Measurements from ENCODE around the gene PTCH2.
"Not testable (repeated sequence)": the region's sequence is repeated elsewhere in the genome, so short reads cannot be mapped to it uniquely, and the experiment has no call there.

PTCH2 gene

GRCh38 chr1:44801491-44802305, 41.4 kb downstream of the PTCH2 start:
- DNase-seq (ENCODE audit: low read depth in 2 of 2), result no peak

DNA sequence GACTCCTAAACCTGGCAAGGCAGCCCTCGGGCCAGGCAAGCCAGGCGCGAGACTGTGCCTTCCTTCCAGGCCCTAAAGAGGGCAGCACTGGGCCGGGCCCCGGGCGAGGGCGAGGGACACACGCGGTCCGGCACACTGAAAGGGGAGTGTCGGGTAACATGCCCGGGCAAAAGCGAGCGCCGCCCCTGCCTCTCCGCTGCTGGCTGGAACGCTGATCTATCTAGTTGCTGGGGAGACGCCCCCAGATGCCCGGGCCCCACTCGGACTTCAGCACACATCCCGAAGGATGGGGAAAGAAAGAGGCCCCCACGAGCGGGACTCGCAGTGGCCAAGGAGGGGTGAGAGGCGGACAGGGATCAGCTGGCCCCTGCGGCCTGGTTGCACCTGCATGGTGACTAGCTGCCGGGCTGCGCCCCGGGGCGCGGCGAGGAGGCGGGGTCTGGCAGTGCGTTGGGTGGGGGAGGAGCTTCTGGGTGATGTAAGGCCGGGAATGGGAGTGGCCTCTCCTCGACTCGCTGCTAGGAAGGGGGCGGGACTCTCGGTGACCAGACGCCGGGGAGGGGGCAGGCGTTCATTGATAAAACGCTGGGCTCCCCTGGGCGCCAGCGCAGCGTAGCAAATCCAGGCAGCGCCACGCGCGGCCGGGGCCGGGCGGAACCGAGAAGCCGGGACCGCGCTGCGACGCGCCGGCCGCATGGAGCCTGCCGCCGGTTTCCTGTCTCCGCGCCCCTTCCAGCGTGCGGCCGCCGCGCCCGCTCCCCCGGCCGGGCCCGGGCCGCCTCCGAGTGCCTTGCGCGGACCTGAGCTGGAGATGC, 43.1 kb downstream of the PTCH2 start, which contains the start of gene PLK3:
PLK3 (plus strand) TSS at position 608 of the 815 bp plus-strand sequence; CDS start at position 695, 87 bp downstream.
- DNase-seq (ENCODE audit: low read depth in 2 of 2), result peak; percentile 96 to 98

- DNase-seq (ENCODE audit: low read depth in 2 of 2), result no peak
These were observed 44.3 kb downstream of the PTCH2 start for GRCh38 chr1:44798481-44799365.

DNA sequence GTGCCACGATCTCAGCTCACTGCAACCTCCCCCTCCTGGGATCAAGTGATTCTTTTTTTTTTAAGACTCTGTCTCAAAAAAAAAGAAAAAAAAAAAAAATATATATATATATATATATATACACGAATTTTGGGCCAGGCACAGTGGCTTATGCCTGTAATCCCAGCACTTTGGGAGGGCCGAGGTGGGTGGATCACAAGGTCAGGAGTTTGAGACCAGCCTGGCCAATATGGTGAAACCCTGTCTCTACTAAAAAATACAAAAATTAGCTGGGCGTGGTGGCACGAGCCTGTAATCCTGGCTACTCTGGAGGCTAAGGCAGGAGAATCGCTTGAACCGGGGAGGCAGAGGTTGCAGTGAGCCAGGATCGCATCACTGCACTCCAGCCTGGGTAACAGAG, 45.2 kb downstream of the PTCH2 start:
- DNase-seq (ENCODE audit: low read depth in 2 of 2), result not testable (repeated sequence)

GRCh38 chr1:44792736-44793502, 50.1 kb downstream of the PTCH2 start:
- no peak for DNase-seq (ENCODE audit: low read depth in 2 of 2)

- DNase-seq (ENCODE audit: low read depth in 2 of 2), result no peak
These were observed 51.9 kb downstream of the PTCH2 start for GRCh38 chr1:44790968-44791801.

DNA sequence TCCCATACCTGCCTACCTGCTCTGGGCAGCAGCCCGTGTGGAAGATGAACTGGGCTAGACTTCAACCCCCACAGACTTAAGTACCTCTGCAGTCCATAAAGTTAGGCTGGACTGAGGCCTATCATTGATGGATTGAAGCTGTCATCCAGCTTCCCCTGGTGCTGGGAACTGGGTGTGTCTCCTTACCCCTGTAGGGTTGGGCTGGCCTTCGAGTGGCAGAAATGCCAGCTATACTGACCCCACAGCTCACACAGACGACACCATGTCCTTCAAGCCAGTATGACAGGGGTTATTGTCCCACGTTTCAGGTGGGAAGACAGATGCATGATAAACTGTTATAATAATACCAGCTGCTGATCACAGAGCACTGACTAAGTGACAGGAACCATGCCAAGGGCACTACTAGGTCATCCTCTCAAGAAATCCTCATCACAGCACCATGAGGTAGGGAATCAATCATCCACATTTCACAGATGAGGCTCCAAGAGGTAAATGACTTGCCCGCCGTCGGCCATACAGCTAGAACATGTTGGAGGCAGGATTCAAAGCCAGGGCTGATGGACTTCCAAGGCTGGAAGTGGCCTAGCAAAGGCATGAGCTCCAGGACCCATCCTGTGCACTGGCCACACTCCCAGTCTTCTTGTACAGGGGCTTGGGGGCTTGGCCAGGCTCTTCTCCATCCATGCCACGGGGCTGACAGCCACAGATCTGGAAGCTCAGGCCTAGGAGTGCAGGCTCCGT, 54.8 kb downstream of the PTCH2 start, which contains the start of gene BEST4:
BEST4 (minus strand) TSS at position 51 of the 741 bp plus-strand sequence. CDS start 465 bp downstream, outside the sequence.
- DNase-seq (ENCODE audit: low read depth in 2 of 2), result no peak

GRCh38 chr1:44787506-44787905, 55.5 kb downstream of the PTCH2 start:
- no peak for DNase-seq (ENCODE audit: low read depth in 2 of 2)

GRCh38 chr1:44786841-44787426, 56.1 kb downstream of the PTCH2 start:
- no peak for DNase-seq (ENCODE audit: low read depth in 2 of 2)

- DNase-seq (ENCODE audit: low read depth in 2 of 2), result peak; percentile 52 to 63
These were observed 56.8 kb downstream of the PTCH2 start for GRCh38 chr1:44786138-44786840.

DNA sequence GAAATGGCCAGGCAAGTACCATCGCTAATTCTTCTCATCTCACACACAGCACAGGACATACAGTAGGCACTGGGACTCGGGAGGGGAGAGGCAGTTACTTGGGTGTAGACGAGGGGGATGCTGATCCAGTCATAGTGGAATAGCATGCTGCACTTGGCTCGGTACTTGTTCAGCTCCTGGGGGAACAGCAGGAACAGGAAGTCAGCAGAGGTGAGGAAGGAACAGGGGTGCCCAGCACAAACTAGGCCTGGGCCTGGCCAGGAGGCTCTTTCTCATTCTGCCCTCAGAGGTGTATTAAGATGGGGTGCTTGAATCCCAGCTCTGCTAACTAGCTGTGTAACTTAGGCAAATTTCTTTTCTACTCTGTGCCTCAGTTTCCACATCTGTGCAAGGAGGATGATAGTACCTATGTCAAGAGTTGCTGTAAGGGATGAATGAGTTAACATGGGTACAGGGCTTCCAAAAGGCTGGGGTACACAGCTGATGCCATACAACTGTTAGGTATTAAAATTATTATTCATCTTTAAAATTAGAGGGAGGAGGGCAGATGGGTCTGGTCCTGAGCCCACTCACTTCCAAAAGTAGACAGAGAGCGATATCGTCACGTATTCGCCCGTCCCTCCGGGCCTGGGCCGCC, 57.4 kb downstream of the PTCH2 start:
- DNase-seq (ENCODE audit: low read depth in 2 of 2), result no peak

- no peak for DNase-seq (ENCODE audit: low read depth in 2 of 2)
These were observed 58.0 kb downstream of the PTCH2 start for GRCh38 chr1:44785029-44785380.

GRCh38 chr1:44784094-44785028, 58.7 kb downstream of the PTCH2 start:
- no peak for DNase-seq (ENCODE audit: low read depth in 2 of 2)

- no peak for DNase-seq (ENCODE audit: low read depth in 2 of 2)
These were observed 59.4 kb downstream of the PTCH2 start for GRCh38 chr1:44783697-44784093.

GRCh38 chr1:44780583-44781121, 62.4 kb downstream of the PTCH2 start:
- DNase-seq (ENCODE audit: low read depth in 2 of 2), result no peak
